Kidney (tissue), 14 donors: ENCODE measurements around the gene AHDC1. TPM values are rescaled to one million over a fixed set of nuclear protein-coding genes. Genes with fewer than 3 reads are reported as not detected.

Experiments used
- DNase-seq, 5 donors: peaks; one replicate each; pipeline ENCODE4 v3.0.0-alpha.2; 2013 to 2020
- FAIRE-seq: peaks from 2 replicates; lab custom pipeline; 2012; peaks lifted over from hg19 to GRCh38; lab: Jason Lieb, UNC
- H3K27ac ChIP-seq, 2 donors: one replicate each; pipeline ENCODE4 v1.7.0; 2013; ENCODE audit warnings: low read depth in 2 of 2, low read length in 2 of 2, inconsistent platforms in 1 of 2
- H3K27me3 ChIP-seq: one replicate; pipeline ENCODE4 v1.7.1; 2013; ENCODE audit warnings: low read length, inconsistent platforms; ENCODE audit not compliant: control insufficient read depth, insufficient read depth
- H3K36me3 ChIP-seq, 3 donors: one replicate each; pipeline versions ENCODE4 v1.7.0 to v1.7.1; 2013; ENCODE audit warnings: low read length in 3 of 3, control low read depth in 1 of 3, inconsistent platforms in 1 of 3; ENCODE audit not compliant: insufficient read depth in 3 of 3, control insufficient read depth in 2 of 3
- H3K4me1 ChIP-seq, 3 donors: one replicate each; pipeline versions ENCODE4 v1.7.0 to v1.7.1; 2013; ENCODE audit warnings: low read length in 3 of 3, inconsistent platforms in 1 of 3, low read depth in 1 of 3; ENCODE audit not compliant: control insufficient read depth in 2 of 3, insufficient read depth in 2 of 3
- H3K4me3 ChIP-seq, 3 donors: one replicate each; pipeline versions ENCODE4 v1.7.0 to v1.8.1; 2013; ENCODE audit warnings: low read length in 3 of 3, control low read depth in 1 of 3, inconsistent platforms in 1 of 3
- H3K9ac ChIP-seq, 3 donors: one replicate each; pipeline versions ENCODE4 v1.7.0 to v1.7.1; 2013; ENCODE audit warnings: low read length in 3 of 3, control low read depth in 1 of 3, inconsistent platforms in 1 of 3
- H3K9me3 ChIP-seq, 3 donors: one replicate each; pipeline versions ENCODE4 v1.7.0 to v1.7.1; 2013; ENCODE audit warnings: low read length in 3 of 3, control low read depth in 1 of 3, inconsistent platforms in 1 of 3; ENCODE audit not compliant: control insufficient read depth in 2 of 3, insufficient read depth in 1 of 3
- intact Hi-C: fragments of 100-400 bp; cut with DNase I; formaldehyde crosslinking; loops from one replicate; pipeline ENCODE4 v1.11.1; 2022
- polyA plus RNA-seq: library from polyadenylated mRNA; stranded (reverse); fragments of 350-450 nt; fragmentation: Illumina TruSeq; extraction: RNeasy Lipid Tissue Mini Kit (QIAGEN cat#74804); gene quantifications from one replicate; pipeline ENCODE4 v1.2.3, GENCODE V29; 2014; ENCODE audit warnings: low read depth, low replicate concordance; ENCODE audit not compliant: insufficient read depth
- total RNA-seq: library from RNA; stranded (reverse); fragmentation: NEBNext Ultra II Directional; extraction: Animal tissue kit (Norgen Biotek cat#: 25700); gene quantifications from one replicate; pipeline ENCODE4 v1.2.1, GENCODE V29; 2021
- TF ChIP-seq, protein P1 (sequence below): IDR thresholded peaks from 3 replicates; pipeline ENCODE4 v1.5.1; 2012; ENCODE audit warnings: mild to moderate bottlenecking, moderate library complexity, borderline replicate concordance; ENCODE audit not compliant: insufficient read depth; ENCODE audit errors: extremely low read depth
- donor health status: control.
- donor health status: control.
- donor health status: control.
- donor health status: control.
- donor health status: control.
- donor health status: DM: yes; HTN: yes; CAD: no.
- donor health status: Normal renal cell carcinoma (clear cell type).

AHDC1 gene
- total and polyA plus RNA-seq, 2 donors from 2014 or later: 8.5 to 48.2 TPM

DNA sequence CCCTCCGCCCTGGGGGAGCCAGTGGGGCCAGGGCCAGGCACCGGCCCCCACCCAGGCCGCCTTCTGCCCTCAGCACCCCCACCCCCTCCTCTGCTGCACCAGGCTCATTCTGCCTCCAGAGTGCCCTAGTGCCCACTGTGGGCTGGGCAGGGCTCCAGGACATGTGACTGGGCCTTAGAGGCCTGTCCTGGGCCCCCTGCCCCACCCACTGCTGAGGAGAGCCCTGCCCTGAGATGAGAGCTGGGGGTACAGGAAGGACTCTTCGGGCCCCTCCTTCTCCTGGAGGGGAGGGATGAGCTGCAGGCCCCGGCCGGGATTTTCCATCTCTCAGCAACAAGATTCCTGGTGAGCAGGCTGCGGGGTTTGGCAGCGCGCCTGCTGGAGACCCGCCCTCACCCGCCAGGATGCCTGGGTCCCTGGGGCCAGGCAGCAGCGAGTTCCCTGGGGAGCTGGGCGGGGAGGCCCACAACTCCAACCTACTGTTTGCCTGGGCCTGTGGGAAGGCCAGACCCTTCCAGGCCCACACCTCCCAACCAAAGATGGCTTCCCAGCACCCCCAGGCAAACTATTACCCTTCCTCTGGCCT is 14.0 kb downstream of the AHDC1 start:
- DNase-seq (peak in 3 of 5 donors; percentile 65 to 85 (median 68)), FAIRE-seq (no peak)
- intact Hi-C loops: no loop called here
- Histone ChIP-seq H3K27me3 (no peaks in the 10 kb centered on the region), H3K9me3 (no peaks in the 10 kb centered on the region), H3K4me3 (no peak overlapping the region), H3K9ac (no peak overlapping the region), H3K36me3 (peaks cover 0 to 3% (median 0%) of the 10 kb centered on the region in 3 donors), H3K4me1 (peaks cover 0 to 44% (median 10%) of the 10 kb centered on the region in 3 donors), H3K27ac (peak overlapping the region; percentile 23 to 29)
- TF ChIP-seq, protein P1, sequence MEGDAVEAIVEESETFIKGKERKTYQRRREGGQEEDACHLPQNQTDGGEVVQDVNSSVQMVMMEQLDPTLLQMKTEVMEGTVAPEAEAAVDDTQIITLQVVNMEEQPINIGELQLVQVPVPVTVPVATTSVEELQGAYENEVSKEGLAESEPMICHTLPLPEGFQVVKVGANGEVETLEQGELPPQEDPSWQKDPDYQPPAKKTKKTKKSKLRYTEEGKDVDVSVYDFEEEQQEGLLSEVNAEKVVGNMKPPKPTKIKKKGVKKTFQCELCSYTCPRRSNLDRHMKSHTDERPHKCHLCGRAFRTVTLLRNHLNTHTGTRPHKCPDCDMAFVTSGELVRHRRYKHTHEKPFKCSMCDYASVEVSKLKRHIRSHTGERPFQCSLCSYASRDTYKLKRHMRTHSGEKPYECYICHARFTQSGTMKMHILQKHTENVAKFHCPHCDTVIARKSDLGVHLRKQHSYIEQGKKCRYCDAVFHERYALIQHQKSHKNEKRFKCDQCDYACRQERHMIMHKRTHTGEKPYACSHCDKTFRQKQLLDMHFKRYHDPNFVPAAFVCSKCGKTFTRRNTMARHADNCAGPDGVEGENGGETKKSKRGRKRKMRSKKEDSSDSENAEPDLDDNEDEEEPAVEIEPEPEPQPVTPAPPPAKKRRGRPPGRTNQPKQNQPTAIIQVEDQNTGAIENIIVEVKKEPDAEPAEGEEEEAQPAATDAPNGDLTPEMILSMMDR: no peak

DNA sequence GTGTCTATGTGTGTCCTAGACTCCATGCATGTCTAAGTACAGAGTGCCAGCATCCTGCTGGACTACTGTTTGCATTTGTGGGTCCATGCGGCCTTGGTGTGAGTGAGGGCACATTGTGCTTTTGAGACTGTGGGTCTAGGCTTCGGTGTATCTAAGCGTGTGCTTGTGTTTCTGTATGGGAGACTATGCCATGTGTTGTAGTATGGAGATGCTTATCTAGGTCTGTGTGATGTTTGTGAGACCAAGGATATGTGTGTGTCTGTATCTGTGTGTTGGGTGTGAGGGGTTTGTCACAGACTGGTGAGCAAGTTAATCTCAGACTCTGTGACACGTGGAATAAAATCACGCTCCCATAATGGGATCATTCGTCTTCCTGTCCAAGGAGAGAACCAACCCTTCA is 14.5 kb downstream of the AHDC1 start:
- intact Hi-C loops: no loop called here
- Histone ChIP-seq H3K27me3 (no peaks in the 10 kb centered on the region), H3K4me3 (no peak overlapping the region), H3K9ac (no peak overlapping the region), H3K9me3 (no peaks in the 10 kb centered on the region), H3K36me3 (peaks cover 0 to 3% (median 0%) of the 10 kb centered on the region in 3 donors), H3K4me1 (peaks cover 0 to 40% (median 10%) of the 10 kb centered on the region in 3 donors), H3K27ac (peak overlapping the region in 1 of 2 donors; percentile 23)
- DNase-seq (no peak), FAIRE-seq (no peak)
- TF ChIP-seq, protein P1: no peak

DNA sequence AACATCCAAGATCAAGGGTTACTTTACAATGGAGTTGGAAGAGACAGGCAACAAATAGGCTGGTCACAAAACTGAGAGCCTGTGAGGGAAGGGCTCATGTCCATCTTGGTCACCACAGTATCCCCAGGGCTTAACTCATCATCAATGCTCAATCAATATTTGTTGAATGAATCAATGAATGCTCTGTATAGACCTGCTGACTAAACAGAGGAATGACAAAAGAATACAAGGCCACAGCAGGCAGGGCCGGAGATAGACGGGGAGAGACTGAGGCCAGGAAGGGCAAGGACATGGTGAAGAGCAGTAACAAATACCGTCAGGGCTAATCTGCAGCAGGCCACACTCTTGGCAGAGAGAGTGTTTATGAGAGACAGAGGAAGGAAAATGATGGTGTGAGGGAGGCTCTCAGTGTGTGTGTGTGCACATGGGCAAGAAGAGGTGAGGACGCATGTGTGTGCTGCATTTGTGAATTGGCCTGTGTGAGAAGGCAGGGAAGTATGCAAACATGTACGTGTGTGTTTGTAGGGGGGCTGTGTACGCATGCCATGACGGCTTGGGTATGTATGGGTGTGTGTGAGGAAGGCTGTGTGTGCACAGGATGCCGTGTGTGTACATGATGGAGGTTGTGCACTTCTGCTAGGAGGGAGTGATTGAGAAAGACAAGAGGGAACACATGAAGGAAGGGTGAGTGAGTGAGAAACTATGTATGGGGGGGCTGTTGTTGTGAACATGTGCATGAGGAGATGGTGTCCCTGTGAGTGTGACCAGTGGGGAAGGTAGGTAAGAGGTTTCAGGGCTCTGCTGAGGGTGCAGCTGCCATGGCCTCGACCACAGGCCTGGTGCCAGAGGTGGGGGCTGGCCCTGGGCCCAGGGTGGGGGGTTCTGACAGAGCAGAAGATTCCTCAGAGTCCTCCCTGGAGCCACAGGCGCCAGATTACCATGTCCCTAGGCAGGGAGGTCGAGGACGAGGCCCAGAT is 15.4 kb downstream of the AHDC1 start:
- TF ChIP-seq, protein P1: no peak
- Histone ChIP-seq H3K9ac (no peak overlapping the region), H3K4me1 (peaks cover 0 to 32% (median 10%) of the 10 kb centered on the region in 3 donors), H3K36me3 (peaks cover 0 to 3% (median 0%) of the 10 kb centered on the region in 3 donors), H3K27me3 (no peaks in the 10 kb centered on the region), H3K9me3 (no peaks in the 10 kb centered on the region), H3K4me3 (no peak overlapping the region), H3K27ac (no peak overlapping the region)
- intact Hi-C loops: no loop called here
- no peak for FAIRE-seq
- no peak for DNase-seq
